Activated naive CD4-positive, alpha-beta T cell treated with anti-CD3 and anti-CD28 coated beads, Interleukin-2, amount 10 ng/mL, durations not matched to agents 7 days and 5 days (primary cell): ENCODE results near the gene RNPEP.

ENCODE experiments used
- CTCF ChIA-PET: fragments of 350-600 bp; sonication (Branson Sonifier 250); formaldehyde crosslinking; loops from one replicate; lab custom pipeline; 2021; ENCODE audit warnings: antibody characterized with exemption; lab: Charles Lee
- DNase-seq: peaks from one replicate; pipeline ENCODE4 v3.0.0-alpha.2; 2020
- H3K27ac Mint-ChIP-seq: one replicate; pipeline ENCODE4 v1.8.0; 2021; ENCODE audit warnings: mild to moderate bottlenecking, moderate library complexity, mixed read lengths
- H3K27me3 Mint-ChIP-seq: one replicate; pipeline ENCODE4 v1.8.0; 2021; ENCODE audit warnings: mild to moderate bottlenecking, mixed read lengths
- H3K36me3 Mint-ChIP-seq: one replicate; pipeline ENCODE4 v1.8.0; 2021; ENCODE audit warnings: mixed read lengths
- H3K4me1 Mint-ChIP-seq: one replicate; pipeline ENCODE4 v1.8.0; 2021; ENCODE audit warnings: mixed read lengths
- H3K4me3 Mint-ChIP-seq: one replicate; pipeline ENCODE4 v1.8.0; 2021; ENCODE audit warnings: mild to moderate bottlenecking, moderate library complexity, mixed read lengths
- H3K9me3 Mint-ChIP-seq: one replicate; pipeline ENCODE4 v1.8.0; 2021; ENCODE audit warnings: mixed read lengths

RNPEP gene

GRCh38 chr1:202009326-202010179 lies 27.1 kb downstream of the RNPEP start:
- Mint-ChIP-seq H3K9me3 (no peaks in the 10 kb centered on the region), H3K36me3 (peaks cover 9% of the 10 kb centered on the region), H3K4me3 (no peak overlapping the region), H3K27me3 (no peaks in the 10 kb centered on the region), H3K27ac (no peak overlapping the region), H3K4me1 (no peaks in the 10 kb centered on the region)
- DNase-seq, result peak; percentile 71
- CTCF ChIA-PET, result interaction anchor here (0.8 to 2.8 kb wide), 12 partner anchors 7 to 127 kb away, joined by 3 to 16 read pairs (median 3); no protein-coding TSS in a partner anchor

GRCh38 chr1:202010180-202011015 lies 27.9 kb downstream of the RNPEP start, which contains the start of gene ELF3:
Gene ELF3, plus strand, starts transcription at chr1:202010587. Its CDS starts 550 bp downstream, at chr1:202011137.
- H3K27me3 Mint-ChIP-seq, result no peaks in the 10 kb centered on the region

GRCh38 chr1:202011994-202012393 lies 29.5 kb downstream of the RNPEP start:
- Mint-ChIP-seq H3K4me1 (no peaks in the 10 kb centered on the region), H3K36me3 (no peaks in the 10 kb centered on the region), H3K27me3 (peaks cover 2% of the 10 kb centered on the region), H3K9me3 (no peaks in the 10 kb centered on the region), H3K27ac (no peak overlapping the region), H3K4me3 (no peak overlapping the region)
- DNase-seq, result no peak
- CTCF ChIA-PET, result interaction anchor here (0.6 to 6.5 kb wide), 3 partner anchors 11 to 108 kb away, joined by 4 to 38 read pairs (median 4); no protein-coding TSS in a partner anchor

More at GRCh38 chr1:202010180-202011015, 27.9 kb downstream of the RNPEP start, which contains the start of gene ELF3:
- Mint-ChIP-seq H3K9me3 (no peaks in the 10 kb centered on the region), H3K27ac (no peak within 1 kb of the TSS), H3K4me3 (no peak within 1 kb of the TSS), H3K4me1 (no peaks in the 10 kb centered on the region), H3K36me3 (peaks cover 4% of the 10 kb centered on the region)
- no peak for DNase-seq
- CTCF ChIA-PET, result interaction anchor here (0.6 to 6.5 kb wide), 4 partner anchors 10 to 651 kb away, joined by 3 to 38 read pairs (median 10); no protein-coding TSS in a partner anchor

- peaks cover 4% of the 10 kb centered on the region for H3K27me3 Mint-ChIP-seq
- no peaks in the 10 kb centered on the region for H3K36me3 Mint-ChIP-seq
- no peaks in the 10 kb centered on the region for H3K4me1 Mint-ChIP-seq
- H3K27ac Mint-ChIP-seq, result no peak overlapping the region
- H3K4me3 Mint-ChIP-seq, result no peak overlapping the region
- no peaks in the 10 kb centered on the region for H3K9me3 Mint-ChIP-seq
- CTCF ChIA-PET, result interaction anchor here (0.6 to 6.5 kb wide), 4 partner anchors 12 to 434 kb away, joined by 3 to 38 read pairs (median 4); no protein-coding TSS in a partner anchor
- no peak for DNase-seq
Measured at GRCh38 chr1:202012544-202013478, 30.4 kb downstream of the RNPEP start.

- H3K4me1 Mint-ChIP-seq, result no peaks in the 10 kb centered on the region
- H3K4me3 Mint-ChIP-seq, result no peak overlapping the region
- H3K27ac Mint-ChIP-seq, result no peak overlapping the region
- H3K36me3 Mint-ChIP-seq, result no peaks in the 10 kb centered on the region
- H3K27me3 Mint-ChIP-seq, result peaks cover 5% of the 10 kb centered on the region
- H3K9me3 Mint-ChIP-seq, result no peaks in the 10 kb centered on the region
- no peak for DNase-seq
- CTCF ChIA-PET, result interaction anchor here (0.9 to 6.5 kb wide), 2 partner anchors 13 to 122 kb away, joined by 3 to 38 read pairs; no protein-coding TSS in a partner anchor
Measured at GRCh38 chr1:202013603-202014002, 31.2 kb downstream of the RNPEP start.

- no peak overlapping the region for H3K4me3 Mint-ChIP-seq
- H3K4me1 Mint-ChIP-seq, result peaks cover 4% of the 10 kb centered on the region
- peaks cover 10% of the 10 kb centered on the region for H3K27me3 Mint-ChIP-seq
- H3K27ac Mint-ChIP-seq, result no peak overlapping the region
- CTCF ChIA-PET, result interaction anchor here (0.9 to 6.5 kb wide), 2 partner anchors 13 to 122 kb away, joined by 3 to 38 read pairs; no protein-coding TSS in a partner anchor
- no peak for DNase-seq
- no peaks in the 10 kb centered on the region for H3K36me3 Mint-ChIP-seq
- H3K9me3 Mint-ChIP-seq, result no peaks in the 10 kb centered on the region
Measured at GRCh38 chr1:202014060-202014459, 31.6 kb downstream of the RNPEP start.

- CTCF ChIA-PET, result interaction anchor here (1.1 to 6.5 kb wide), 2 partner anchors 9 to 14 kb away, joined by 3 to 38 read pairs; no protein-coding TSS in a partner anchor
Measured at GRCh38 chr1:202014915-202015661, 32.6 kb downstream of the RNPEP start.

GRCh38 chr1:202015662-202015937 lies 33.2 kb downstream of the RNPEP start:
- CTCF ChIA-PET, result interaction anchor here (1.0 to 6.5 kb wide), 3 partner anchors 8 to 15 kb away, joined by 3 to 38 read pairs (median 3); no protein-coding TSS in a partner anchor
- Mint-ChIP-seq H3K27ac (no peak overlapping the region), H3K27me3 (peaks cover 11% of the 10 kb centered on the region)

More at GRCh38 chr1:202014915-202015661, 32.6 kb downstream of the RNPEP start:
- no peak for DNase-seq
- H3K4me3 Mint-ChIP-seq, result no peak overlapping the region
- no peaks in the 10 kb centered on the region for H3K9me3 Mint-ChIP-seq
- no peaks in the 10 kb centered on the region for H3K36me3 Mint-ChIP-seq
- peaks cover 4% of the 10 kb centered on the region for H3K4me1 Mint-ChIP-seq
- H3K27me3 Mint-ChIP-seq, result peaks cover 11% of the 10 kb centered on the region
- H3K27ac Mint-ChIP-seq, result no peak overlapping the region

GRCh38 chr1:202016022-202016810 lies 33.8 kb downstream of the RNPEP start:
- DNase-seq, result no peak
- H3K27ac Mint-ChIP-seq, result no peak overlapping the region
- H3K4me3 Mint-ChIP-seq, result no peak overlapping the region
- H3K27me3 Mint-ChIP-seq, result peaks cover 11% of the 10 kb centered on the region
- CTCF ChIA-PET, result interaction anchor here (0.8 to 6.5 kb wide), 4 partner anchors 7 to 16 kb away, joined by 3 to 38 read pairs (median 3); no protein-coding TSS in a partner anchor
- H3K9me3 Mint-ChIP-seq, result no peaks in the 10 kb centered on the region
- no peaks in the 10 kb centered on the region for H3K36me3 Mint-ChIP-seq
- H3K4me1 Mint-ChIP-seq, result peaks cover 4% of the 10 kb centered on the region

More at GRCh38 chr1:202015662-202015937, 33.2 kb downstream of the RNPEP start:
- Mint-ChIP-seq H3K36me3 (no peaks in the 10 kb centered on the region), H3K4me3 (no peak overlapping the region), H3K4me1 (peaks cover 4% of the 10 kb centered on the region), H3K9me3 (no peaks in the 10 kb centered on the region)
- DNase-seq, result no peak

GRCh38 chr1:202016811-202017748 lies 34.6 kb downstream of the RNPEP start:
- H3K4me3 Mint-ChIP-seq, result no peak overlapping the region

More at GRCh38 chr1:202016811-202017748, 34.6 kb downstream of the RNPEP start:
- Mint-ChIP-seq H3K36me3 (no peaks in the 10 kb centered on the region), H3K9me3 (no peaks in the 10 kb centered on the region), H3K27me3 (peaks cover 11% of the 10 kb centered on the region), H3K4me1 (peaks cover 4% of the 10 kb centered on the region), H3K27ac (no peak overlapping the region)
- CTCF ChIA-PET, result interaction anchor here (0.8 kb wide), 2 partner anchors 8 to 17 kb away, joined by 3 read pairs; no protein-coding TSS in a partner anchor
- DNase-seq, result no peak
